SK-MEL-5 (cell line): Measurements from ENCODE around the gene NSMF. TPM values are rescaled to one million over a fixed set of nuclear protein-coding genes. Genes with fewer than 3 reads are reported as not detected.

Source experiments
- DNase-seq: peaks from one replicate; pipeline ENCODE4 v3.0.0-alpha.2; 2016; ENCODE audit warnings: low read depth, low spot score
- in situ Hi-C: cut with HindIII; loops from 2 replicates; pipeline ENCODE4 v1.10.0; 2016; ENCODE audit warnings: low sequenced_read_pairs, high pct_unique_total_duplicates, low pct_unique_long_range_greater_than_20kb
- total RNA-seq: library from RNA; depleted of rRNA; stranded (reverse); fragments of >200 nt; shearing (Covaris generic); gene quantifications from 2 replicates; pipeline ENCODE4 v1.2.3, GENCODE V29; 2014

NSMF gene
- total RNA-seq, 1 experiment from 2014 or later, result 22.4 TPM

DNA sequence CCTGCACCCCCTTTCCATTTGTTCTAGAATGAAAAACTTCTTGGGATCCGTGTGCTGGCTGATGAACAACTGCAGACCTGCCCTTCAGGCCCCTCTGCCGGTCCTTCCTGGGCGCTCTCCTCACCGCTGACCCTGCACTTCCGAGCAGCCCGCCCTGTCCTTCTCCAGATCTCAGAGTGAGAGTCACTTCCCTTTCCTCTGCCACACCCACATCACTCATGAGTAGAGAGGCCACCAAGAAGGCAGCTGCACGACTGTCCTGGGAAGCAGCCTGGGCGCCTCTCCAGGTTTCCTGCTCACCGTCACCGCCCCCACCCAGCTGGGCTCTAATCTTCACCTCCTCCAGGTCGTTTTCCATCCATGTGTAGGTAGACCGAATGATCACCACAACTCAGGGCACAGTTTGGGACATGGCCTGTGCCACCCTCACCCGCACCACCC lies 35.0 kb upstream of the NSMF start:
- DNase-seq, result no peak
- in situ Hi-C loops, result no loop called here

- in situ Hi-C loops, result no loop called here
- DNase-seq, result no peak
Observed at GRCh38 chr9:137493364-137494103, 34.4 kb upstream of the NSMF start.

GRCh38 chr9:137492464-137493363 lies 33.6 kb upstream of the NSMF start:
- DNase-seq, result peak; percentile 39
- in situ Hi-C loops, result no loop called here

GRCh38 chr9:137491735-137492432 lies 32.8 kb upstream of the NSMF start:
- in situ Hi-C loops, result no loop called here
- DNase-seq, result no peak

- in situ Hi-C loops, result no loop called here
- DNase-seq, result no peak
Observed at GRCh38 chr9:137490532-137491186, 31.5 kb upstream of the NSMF start.

DNA sequence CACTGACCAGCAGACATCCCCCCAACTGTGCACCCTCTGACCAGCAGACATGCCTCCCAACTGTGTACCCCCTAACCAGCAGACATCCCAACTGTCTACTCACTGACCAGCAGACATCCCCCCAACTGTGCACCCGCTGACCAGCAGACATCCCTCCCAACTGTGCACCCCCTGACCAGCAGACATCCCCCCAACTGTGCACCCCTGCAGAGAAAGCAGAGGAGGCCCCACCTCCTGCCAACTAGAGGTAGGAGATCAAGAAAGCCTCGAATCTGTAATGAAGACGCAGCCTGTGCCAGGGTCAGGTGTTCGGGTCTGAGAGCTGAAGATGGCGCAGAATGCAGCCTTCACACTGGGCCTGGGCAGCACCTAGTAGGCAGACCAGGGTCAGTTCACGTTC lies 29.8 kb upstream of the NSMF start:
- DNase-seq, result no peak
- in situ Hi-C loops, result no loop called here

DNA sequence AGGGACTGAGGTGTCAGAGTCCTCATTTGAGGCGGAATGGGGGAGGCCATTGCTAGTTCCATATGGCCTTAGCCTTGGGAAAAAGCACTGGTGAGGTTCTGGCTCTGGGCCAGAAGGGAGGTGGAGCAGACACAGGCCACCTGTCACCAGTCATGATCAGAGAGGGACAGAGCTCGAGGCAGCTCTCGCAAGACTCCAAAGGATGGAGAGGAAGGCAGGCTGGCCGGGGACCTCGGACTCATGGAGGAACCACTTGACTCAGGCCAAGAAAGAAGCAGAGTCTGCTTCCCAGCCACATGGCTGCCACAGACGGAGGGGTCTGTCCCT lies 29.2 kb upstream of the NSMF start:
- no peak for DNase-seq
- in situ Hi-C loops, result no loop called here

DNA sequence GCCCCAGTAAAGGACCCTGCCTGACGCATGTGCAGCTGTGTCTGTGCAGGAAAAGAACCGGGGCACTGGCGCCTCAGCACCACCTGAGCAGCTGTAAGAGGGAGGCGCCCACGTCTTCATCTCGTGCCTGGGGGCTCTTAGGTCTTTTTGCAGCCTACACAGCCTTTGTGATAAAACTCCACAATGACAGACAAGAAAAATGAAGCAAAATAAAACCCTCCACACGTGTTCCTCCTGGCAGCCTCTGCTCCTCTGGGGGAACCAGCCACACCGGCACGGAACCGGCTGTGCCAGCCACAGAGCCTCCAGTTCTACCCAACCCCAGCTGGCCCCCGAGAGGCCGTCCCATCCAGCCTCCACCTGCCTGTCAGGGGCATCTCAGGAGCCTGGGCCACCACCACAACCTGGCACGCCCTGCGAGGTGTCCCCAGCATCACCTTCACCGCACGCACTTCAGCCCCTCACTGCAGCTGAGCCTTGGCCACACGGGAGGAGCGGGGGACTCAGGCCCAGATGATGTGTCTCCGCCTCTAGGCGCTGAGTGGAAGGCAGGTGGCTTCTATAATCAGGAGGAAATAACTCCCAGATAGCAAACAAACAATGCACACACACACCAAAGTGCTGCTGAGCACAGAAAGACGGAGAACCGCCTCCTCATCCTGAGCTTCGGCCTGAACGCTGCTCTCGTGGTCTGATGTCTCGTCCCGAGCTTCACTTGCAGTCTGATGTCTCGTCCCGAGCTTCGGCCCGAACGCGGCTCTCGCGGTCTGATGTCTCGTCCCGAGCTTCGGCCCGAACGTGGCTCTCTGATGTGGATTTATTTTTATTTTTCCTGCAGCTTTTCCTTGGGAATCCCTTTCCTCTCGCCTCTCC lies 28.6 kb upstream of the NSMF start:
- no peak for DNase-seq
- in situ Hi-C loops, result no loop called here

DNA sequence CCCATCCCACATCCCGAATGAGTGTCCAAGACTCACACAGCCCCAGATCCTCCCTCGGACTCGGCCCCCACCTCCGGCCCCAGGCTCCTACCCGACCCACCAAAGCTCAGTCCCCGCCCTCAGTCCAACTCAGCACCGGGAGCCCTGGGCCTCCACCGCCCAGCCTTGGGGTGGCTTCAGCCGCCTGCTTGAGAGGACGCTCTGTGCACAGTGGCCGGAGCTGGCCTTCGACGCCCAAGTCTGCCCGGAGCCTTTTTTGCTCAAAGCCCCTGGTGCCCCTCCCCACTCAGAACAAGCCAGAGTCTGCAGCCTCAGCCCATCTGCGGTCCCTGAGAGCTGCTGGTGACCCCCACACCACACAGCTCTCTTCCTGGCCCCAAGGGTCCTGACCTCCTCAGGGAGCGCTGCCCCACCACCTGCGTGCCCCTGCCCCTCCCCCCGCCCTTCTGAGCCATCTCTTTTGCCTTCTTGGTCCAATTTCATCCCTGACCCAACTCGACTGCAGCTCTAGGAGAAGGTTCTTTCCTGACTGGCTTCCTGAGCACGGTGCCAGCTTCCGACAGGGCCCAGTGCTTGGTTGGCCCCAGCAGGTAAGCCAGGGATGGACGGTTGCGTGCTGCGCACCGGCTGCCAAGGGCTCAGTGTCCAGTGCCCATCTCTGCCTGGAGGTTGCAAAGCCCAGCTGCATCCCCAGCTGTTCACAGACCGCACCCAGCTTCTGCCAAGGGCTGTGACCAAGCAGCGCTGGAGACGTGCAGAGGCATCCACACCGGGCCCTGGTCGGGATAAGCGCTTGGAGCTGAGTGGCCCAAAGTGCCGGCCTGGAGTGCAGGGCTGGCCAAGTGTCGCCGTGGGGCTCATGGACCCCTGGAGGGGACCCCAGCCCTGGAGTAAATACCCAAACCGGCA lies 27.7 kb upstream of the NSMF start:
- in situ Hi-C loops, result no loop called here
- no peak for DNase-seq

- in situ Hi-C loops, result no loop called here
- DNase-seq, result no peak
Observed at GRCh38 chr9:137486141-137486490, 27.0 kb upstream of the NSMF start.

DNA sequence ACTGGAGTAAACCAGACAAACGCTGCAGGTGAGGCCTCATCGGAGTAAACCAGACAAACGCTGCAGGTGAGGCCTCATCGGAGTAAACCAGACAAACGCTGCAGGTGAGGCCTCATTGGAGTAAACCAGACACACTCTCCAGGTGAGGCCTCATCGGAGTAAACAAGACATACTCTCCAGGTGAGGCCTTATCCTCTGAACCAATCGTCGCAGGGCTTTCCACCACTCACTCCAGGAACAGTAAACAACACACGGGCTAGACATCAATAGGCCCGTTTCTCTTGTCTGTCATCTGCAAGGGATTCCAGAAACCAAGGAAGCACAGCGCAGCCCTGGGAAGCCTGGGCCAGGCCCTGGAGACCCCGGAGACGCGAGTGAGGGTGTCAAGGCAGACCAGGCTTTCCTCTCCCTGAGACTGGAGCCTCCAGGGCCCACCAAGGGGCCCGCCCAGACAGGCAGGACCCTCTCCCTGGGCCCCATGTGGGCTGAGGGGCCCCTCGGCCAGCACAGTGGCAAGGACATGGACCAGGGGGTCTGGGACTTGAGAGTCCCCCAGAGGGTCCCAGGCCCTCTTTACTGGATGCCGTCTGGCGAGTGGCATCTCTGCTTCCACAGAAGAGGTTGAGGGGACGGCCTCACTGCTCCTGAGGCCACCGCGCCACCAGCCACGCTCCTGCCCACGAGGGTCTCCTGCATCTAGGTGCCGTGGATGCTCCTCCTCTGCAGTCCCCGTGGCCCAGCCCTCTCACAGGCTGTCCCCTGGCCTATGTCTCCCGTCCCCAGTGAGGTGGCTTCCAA lies 26.4 kb upstream of the NSMF start:
- DNase-seq, result no peak
- in situ Hi-C loops, result no loop called here

DNA sequence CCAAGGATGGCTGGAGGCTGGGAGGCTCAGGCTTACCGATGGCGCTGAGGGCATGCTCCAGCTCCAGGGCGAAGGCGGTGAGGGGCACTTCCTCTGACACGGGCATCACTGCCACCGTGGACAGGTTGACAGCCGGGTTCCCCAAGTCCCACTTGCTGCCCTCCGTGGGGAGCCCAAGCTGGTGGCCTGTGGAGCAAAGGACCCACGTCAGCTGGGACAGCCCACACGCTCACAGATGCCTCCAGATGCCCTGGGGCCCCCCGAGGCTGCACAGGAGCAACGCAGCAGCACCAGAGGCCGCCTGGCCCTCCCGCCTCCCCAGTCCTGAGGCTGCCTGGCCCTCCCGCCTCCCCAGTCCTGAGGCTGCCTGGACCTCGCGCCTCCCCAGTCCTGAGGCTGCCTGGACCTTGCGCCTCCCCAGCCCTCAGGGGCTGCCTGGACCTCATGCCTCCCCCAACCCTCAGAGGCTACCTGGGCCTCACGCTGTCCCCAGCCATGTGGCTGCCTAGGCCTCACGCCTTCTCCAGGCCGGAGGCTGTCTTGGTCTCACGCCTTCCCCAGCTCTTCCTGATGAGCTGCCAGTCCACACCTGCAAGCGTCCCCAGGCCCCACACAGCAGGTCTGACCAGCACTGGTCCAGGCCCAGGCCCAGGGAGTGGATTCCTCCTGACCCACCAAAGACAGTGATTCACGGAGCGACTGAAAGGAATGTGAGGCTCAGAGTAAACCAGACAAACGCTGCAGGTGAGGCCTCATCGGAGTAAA lies 25.6 kb upstream of the NSMF start:
- DNase-seq, result no peak
- in situ Hi-C loops, result no loop called here

DNA sequence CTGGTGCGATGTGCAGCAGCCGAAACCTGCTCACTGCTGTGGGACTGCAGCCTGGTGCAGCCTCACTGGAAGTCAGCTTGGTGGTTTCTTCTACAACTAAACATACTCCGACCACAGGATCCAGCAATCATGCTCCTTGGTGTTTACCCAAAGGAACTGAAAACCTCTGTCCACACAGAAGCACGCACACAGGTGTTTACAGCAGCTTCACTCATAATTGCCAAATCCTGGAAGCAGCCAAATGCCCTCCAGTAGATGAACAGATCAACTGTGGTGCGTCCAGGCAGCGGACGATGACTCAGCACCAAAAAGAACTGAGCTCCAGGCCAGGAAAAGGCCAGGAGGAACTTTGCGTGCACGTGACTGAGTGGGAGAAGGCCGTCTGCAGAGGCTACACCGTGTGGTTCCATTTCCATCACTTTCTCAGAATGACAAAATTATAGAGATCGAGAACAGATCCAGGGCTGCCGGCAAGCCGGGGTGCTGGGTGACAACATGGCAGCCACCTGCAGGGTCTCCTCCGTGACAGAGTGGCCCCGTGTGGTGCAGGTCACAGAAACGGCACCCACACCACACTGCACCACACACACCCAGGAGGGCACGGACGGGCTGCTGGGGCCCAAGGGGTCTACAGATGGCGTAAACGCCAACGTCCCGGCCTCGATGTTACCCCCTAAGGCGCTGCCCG lies 23.1 kb upstream of the NSMF start:
- peak; percentile 72 for DNase-seq
- in situ Hi-C loops, result no loop called here
